ENCODE measurements around the gene GTF3C5.
A peak's percentile ranks its signal among the peaks of the same experiment; 100 is the strongest.
"Not testable (repeated sequence)": the region's sequence is repeated elsewhere in the genome, so short reads cannot be mapped to it uniquely, and the experiment has no call there.

GTF3C5 gene

DNA sequence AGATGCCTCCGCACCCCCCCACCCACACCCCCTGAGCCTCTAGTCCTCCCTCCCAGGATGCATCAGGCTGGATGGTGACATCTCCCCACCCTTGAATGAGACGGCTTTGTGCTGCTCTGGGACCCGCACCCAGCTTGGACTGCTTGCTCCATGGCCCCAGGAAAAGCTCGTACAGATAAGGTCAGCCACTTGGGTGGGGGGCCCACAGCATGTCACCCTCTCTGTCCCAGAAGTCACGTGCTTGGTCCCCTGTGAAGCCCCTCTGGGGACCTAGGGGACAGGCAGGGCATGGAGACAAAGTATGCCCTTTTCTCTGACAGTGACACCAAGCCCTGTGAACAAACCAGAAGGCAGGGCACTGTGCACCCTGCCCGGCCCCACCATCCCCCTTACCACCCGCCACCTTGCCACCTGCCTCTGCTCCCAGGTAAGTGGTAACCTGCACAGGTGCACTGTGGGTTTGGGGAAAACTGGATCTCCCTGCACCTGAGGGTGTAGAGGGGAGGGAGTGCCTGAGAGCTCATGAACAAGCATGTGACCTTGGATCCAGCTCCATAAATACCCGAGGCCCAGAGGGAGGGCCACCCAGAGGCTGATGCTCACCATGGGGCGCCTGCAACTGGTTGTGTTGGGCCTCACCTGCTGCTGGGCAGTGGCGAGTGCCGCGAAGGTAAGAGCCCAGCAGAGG lies 51.3 kb downstream of the GTF3C5 start:
- H3K9me3 Mint-ChIP-seq; H3K27ac Mint-ChIP-seq; H3K4me3 Mint-ChIP-seq; intact Hi-C loops (cut with micrococcal nuclease); H3K27me3 Mint-ChIP-seq; H3K4me1 Mint-ChIP-seq (ENCODE audit: low read depth); H3K36me3 Mint-ChIP-seq (ENCODE audit: low read depth): not testable (repeated sequence)

DNA sequence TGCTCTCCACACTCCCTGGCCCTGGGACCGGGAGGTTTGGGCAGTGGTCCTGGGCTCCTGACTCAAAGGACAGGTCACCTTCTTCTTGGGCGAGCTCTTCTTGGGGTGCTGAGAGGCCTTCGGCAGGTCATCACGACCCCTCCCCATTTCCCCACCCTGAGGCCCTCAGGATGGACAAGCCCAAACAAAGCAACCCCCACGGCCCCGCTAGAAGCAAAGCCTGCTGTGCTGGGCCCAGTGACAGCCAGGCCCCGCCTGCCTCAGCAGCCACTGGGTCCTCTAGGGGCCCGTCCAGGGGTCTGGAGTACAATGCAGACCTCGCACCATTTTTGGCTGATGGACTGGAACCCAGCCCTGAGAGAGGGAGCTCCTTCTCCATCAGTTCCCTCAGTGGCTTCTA lies 52.9 kb downstream of the GTF3C5 start:
- H3K9me3 Mint-ChIP-seq; intact Hi-C loops (cut with micrococcal nuclease); H3K4me1 Mint-ChIP-seq (ENCODE audit: low read depth); H3K36me3 Mint-ChIP-seq (ENCODE audit: low read depth); H3K27ac Mint-ChIP-seq; H3K4me3 Mint-ChIP-seq; H3K27me3 Mint-ChIP-seq: not testable (repeated sequence)

DNA sequence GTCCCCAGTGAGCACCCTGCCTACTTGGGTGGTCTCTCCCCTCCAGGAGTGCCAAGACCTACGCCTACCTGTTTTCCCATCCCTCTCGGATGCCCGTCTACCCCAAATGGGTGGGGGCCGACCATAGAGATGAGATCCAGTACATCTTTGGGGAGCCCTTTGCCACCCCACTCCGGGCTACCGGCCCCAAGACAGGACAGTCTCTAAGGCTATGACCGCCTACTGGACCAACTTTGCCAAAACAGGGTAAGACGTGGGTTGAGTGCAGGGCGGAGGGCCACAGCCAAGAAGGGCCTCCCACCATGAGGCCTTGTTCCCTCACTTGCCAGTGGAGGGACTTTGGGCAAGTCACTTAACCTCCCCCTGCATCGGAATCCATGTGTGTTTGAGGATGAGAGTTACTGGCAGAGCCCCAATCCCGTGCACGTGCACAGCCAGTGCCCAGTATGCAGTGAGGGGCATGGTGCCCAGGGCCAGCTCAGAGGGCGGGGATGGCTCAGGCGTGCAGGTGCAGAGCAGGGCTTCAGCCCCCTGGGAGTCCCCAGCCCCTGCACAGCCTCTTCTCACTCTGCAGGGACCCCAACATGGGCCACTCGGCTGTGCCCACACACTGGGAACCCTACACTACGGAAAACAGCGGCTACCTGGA lies 55.5 kb downstream of the GTF3C5 start:
- H3K27me3 Mint-ChIP-seq; H3K4me1 Mint-ChIP-seq (ENCODE audit: low read depth); H3K27ac Mint-ChIP-seq; H3K9me3 Mint-ChIP-seq; H3K4me3 Mint-ChIP-seq; intact Hi-C loops (cut with micrococcal nuclease); H3K36me3 Mint-ChIP-seq (ENCODE audit: low read depth): not testable (repeated sequence)

- H3K4me3 Mint-ChIP-seq = no peak overlapping the region
- intact Hi-C loops (cut with micrococcal nuclease) = no loop called here
- H3K36me3 Mint-ChIP-seq (ENCODE audit: low read depth) = no peaks in the 10 kb centered on the region
- H3K27ac Mint-ChIP-seq = no peak overlapping the region
- no peaks in the 10 kb centered on the region for H3K4me1 Mint-ChIP-seq (ENCODE audit: low read depth)
- peaks cover 4% of the 10 kb centered on the region for H3K27me3 Mint-ChIP-seq
- no peaks in the 10 kb centered on the region for H3K9me3 Mint-ChIP-seq
Observed at GRCh38 chr9:133086894-133087293, 56.1 kb downstream of the GTF3C5 start.

- Mint-ChIP-seq H3K27me3 (peaks cover 3% of the 10 kb centered on the region), H3K4me3 (no peak overlapping the region), H3K36me3 (ENCODE audit: low read depth) (no peaks in the 10 kb centered on the region), H3K27ac (no peak overlapping the region), H3K4me1 (ENCODE audit: low read depth) (no peaks in the 10 kb centered on the region), H3K9me3 (no peaks in the 10 kb centered on the region)
- intact Hi-C loops (cut with micrococcal nuclease) = no loop called here
Observed at GRCh38 chr9:133087429-133088145, 56.8 kb downstream of the GTF3C5 start.

DNA sequence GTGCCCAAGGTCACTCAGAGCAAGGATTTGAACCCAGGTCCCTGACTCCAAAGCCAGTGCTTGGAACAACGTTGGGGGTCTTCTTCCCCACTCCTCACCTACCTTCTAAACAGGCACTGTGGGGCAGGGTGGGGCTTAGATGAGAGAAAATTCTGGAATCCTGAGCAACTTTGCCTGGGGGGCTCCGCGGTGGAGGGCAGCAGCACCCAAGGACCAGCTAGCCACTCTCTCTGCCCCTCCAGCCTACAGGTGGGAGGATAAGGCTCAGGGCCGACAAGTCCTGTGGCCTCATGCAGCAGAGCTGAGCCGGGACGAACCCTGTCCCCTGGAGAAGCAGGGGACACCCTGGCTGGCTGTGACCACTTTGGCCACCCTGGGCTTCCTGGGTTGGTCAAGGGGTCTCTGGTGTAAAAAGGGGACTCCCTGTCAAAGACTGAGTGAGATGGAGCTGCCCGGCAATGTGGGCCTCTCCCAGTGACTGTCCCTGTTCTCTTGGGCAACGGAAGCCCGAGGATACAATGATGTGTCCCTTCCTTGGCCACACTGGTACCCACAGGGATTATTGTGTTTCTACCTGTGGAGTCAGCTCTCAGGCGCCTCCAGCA lies 57.5 kb downstream of the GTF3C5 start:
- H3K9me3 Mint-ChIP-seq = no peaks in the 10 kb centered on the region
- H3K27me3 Mint-ChIP-seq = peaks cover 3% of the 10 kb centered on the region
- H3K27ac Mint-ChIP-seq = no peak overlapping the region
- H3K36me3 Mint-ChIP-seq (ENCODE audit: low read depth) = no peaks in the 10 kb centered on the region
- no peaks in the 10 kb centered on the region for H3K4me1 Mint-ChIP-seq (ENCODE audit: low read depth)
- intact Hi-C loops (cut with micrococcal nuclease) = no loop called here
- H3K4me3 Mint-ChIP-seq = no peak overlapping the region

DNA sequence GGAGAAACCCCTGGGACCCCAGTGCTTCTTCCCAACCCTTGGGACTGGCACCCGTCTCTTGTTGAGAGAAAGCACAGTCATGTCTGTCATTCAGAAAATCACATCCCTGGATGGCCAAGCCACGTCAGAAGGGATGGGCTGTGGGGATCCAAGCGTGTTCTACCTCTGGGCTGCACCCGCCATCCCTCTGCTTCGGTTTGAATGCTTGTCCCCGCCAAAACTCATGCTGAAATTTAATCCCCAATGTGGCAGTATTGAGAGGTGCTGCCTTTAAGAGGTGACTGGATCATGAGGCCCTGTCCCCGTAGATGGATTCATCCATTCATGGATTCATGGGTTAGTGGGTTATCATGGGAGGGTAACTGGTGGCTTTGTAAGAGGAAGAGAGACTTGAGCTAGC lies 58.0 kb downstream of the GTF3C5 start:
- peaks cover under 1% of the 10 kb centered on the region for H3K27me3 Mint-ChIP-seq

DNA sequence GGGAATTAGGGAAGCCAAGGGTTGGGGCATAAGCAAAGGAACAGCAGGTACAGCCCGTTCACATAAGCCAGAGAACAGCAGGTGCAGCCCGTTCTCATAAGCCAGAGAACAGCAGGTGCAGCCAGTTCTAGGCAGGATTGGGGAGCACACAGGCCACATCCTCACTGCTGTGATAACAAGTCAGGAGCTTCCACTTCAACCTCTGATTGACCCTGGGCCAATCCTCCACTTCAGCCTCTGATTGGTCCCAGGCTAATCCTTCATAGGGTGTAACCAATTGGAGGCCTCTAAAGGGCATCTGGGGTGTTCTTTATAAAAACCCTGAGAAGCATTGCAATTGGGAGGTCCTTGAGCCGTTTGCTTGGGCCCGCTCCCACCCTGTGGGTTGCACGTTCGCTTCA lies 58.5 kb downstream of the GTF3C5 start:
- H3K4me3 Mint-ChIP-seq = no peak overlapping the region
- H3K27ac Mint-ChIP-seq = no peak overlapping the region
- H3K27me3 Mint-ChIP-seq = no peaks in the 10 kb centered on the region
- H3K9me3 Mint-ChIP-seq = no peaks in the 10 kb centered on the region
- intact Hi-C loops (cut with micrococcal nuclease) = no loop called here
- H3K4me1 Mint-ChIP-seq (ENCODE audit: low read depth) = no peaks in the 10 kb centered on the region
- no peaks in the 10 kb centered on the region for H3K36me3 Mint-ChIP-seq (ENCODE audit: low read depth)

More for the DNA sequence above, 58.0 kb downstream of the GTF3C5 start:
- Mint-ChIP-seq H3K27ac (no peak overlapping the region), H3K36me3 (ENCODE audit: low read depth) (no peaks in the 10 kb centered on the region), H3K9me3 (no peaks in the 10 kb centered on the region), H3K4me3 (no peak overlapping the region), H3K4me1 (ENCODE audit: low read depth) (no peaks in the 10 kb centered on the region)
- intact Hi-C loops (cut with micrococcal nuclease) = no loop called here

- Mint-ChIP-seq H3K27ac (no peak overlapping the region), H3K4me1 (ENCODE audit: low read depth) (no peaks in the 10 kb centered on the region), H3K4me3 (no peak overlapping the region), H3K36me3 (ENCODE audit: low read depth) (no peaks in the 10 kb centered on the region), H3K27me3 (no peaks in the 10 kb centered on the region), H3K9me3 (no peaks in the 10 kb centered on the region)
- intact Hi-C loops (cut with micrococcal nuclease) = no loop called here
Observed at GRCh38 chr9:133090187-133090586, 59.4 kb downstream of the GTF3C5 start.

DNA sequence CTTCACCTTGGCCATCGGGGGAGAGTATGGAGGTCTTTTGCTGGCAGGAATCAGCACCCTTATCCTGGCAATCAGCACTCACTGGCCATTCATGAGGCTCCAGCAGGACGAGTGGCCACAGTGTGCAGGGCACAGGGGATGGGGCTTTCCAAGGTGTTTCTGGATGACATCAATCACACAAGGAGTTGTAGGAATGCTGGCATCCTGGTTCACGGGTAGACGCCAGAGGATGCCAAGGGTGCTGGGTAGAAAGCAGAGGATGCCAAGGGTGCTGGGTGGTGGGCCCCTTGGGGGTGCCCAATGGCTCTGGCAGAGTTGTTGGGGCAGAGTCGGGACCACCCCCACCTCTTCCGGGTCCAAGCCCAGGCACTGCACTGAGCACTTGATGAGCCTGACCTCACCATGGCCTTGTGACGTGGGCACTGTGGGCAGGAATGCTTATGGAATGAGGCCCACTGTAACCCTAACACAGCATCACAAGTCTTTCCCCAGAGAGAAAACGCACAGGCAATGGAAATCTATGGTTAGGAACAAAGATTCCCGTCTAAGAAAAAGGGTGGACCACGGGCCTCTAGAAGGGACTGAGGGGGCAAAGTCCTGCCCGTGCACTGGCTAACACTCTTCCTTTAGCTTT lies 60.1 kb downstream of the GTF3C5 start:
- intact Hi-C loops (cut with micrococcal nuclease) = no loop called here
- Mint-ChIP-seq H3K9me3 (peaks cover 2% of the 10 kb centered on the region), H3K36me3 (ENCODE audit: low read depth) (peaks cover 3% of the 10 kb centered on the region), H3K4me1 (ENCODE audit: low read depth) (no peaks in the 10 kb centered on the region), H3K27me3 (no peaks in the 10 kb centered on the region), H3K27ac (no peak overlapping the region), H3K4me3 (no peak overlapping the region)

- not testable (repeated sequence) for H3K27ac Mint-ChIP-seq
Observed at GRCh38 chr9:133094351-133094750, 63.6 kb downstream of the GTF3C5 start.

GRCh38 chr9:133094842-133095393 lies 64.1 kb downstream of the GTF3C5 start:
- peaks cover 43% of the 10 kb centered on the region for H3K36me3 Mint-ChIP-seq (ENCODE audit: low read depth)
- no peaks in the 10 kb centered on the region for H3K27me3 Mint-ChIP-seq
- H3K27ac Mint-ChIP-seq = no peak overlapping the region
- H3K4me3 Mint-ChIP-seq = no peak overlapping the region
- intact Hi-C loops (cut with micrococcal nuclease) = loop anchor here (5.0 kb wide), 1 partner anchor 48 kb away; no protein-coding TSS in a partner anchor
- H3K4me1 Mint-ChIP-seq (ENCODE audit: low read depth) = no peaks in the 10 kb centered on the region
- H3K9me3 Mint-ChIP-seq = peaks cover 20% of the 10 kb centered on the region

More at GRCh38 chr9:133094351-133094750, 63.6 kb downstream of the GTF3C5 start:
- Mint-ChIP-seq H3K36me3 (ENCODE audit: low read depth) (peaks cover 38% of the 10 kb centered on the region), H3K9me3 (peaks cover 20% of the 10 kb centered on the region)
- intact Hi-C loops (cut with micrococcal nuclease); H3K4me1 Mint-ChIP-seq (ENCODE audit: low read depth); H3K4me3 Mint-ChIP-seq; H3K27me3 Mint-ChIP-seq: not testable (repeated sequence)

GRCh38 chr9:133098104-133098754 lies 67.4 kb downstream of the GTF3C5 start:
- Mint-ChIP-seq H3K27me3 (no peaks in the 10 kb centered on the region), H3K9me3 (peaks cover 20% of the 10 kb centered on the region), H3K27ac (peak overlapping the region; percentile 16), H3K36me3 (ENCODE audit: low read depth) (peaks cover 77% of the 10 kb centered on the region), H3K4me1 (ENCODE audit: low read depth) (no peaks in the 10 kb centered on the region), H3K4me3 (no peak overlapping the region)
- intact Hi-C loops (cut with micrococcal nuclease) = loop anchor here (5.0 kb wide), 1 partner anchor 51 kb away; no protein-coding TSS in a partner anchor
